Measurements from ENCODE around the gene OPN1LW.
"Not testable (repeated sequence)": the region's sequence is repeated elsewhere in the genome, so short reads cannot be mapped to it uniquely, and the experiment has no call there.

The OPN1LW gene

DNA sequence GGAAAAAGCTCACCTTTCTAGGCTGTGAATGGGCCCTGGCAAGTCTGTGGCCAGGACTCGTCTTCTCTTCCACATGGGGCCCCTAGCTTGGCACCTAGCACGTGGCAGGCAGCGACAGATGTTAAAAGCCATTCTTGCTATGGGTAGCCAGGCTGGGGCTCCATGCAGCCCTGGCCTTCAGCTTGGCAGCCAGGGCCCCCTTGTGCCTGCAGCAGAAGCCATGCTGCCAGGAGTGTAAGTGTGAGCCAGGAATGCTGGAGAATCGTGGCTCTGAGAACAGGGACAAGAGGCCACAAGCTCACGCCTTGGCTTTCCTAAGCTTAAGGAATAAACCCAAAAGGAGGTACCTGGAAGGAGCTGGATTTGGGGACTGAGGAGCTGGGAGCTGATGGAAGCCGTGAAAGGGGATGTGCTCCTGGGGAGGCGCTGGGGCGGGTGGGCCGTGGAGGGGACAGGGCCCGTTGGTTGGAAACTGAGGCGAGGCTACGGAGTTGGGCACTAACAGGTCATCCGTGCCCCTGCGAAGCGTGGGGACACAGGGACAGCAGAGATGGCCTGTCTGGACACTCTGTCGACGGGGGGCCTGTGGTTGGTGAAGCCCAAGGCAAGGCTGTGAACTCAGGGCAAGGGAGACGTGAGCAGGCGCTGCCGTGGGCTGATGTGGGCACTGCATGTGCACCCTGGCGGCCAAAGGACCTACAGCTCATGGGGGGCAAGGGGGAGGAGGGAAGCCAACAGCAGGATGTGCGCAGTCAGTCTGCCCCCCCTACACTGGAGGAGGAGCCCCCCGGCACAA, 895 bp upstream of the OPN1LW start:
- in situ Hi-C loops (cut with HindIII; ENCODE audit: low pct_ligation_motif_present, low sequenced_read_pairs), result no loop called here
- no peak overlapping the region for H3K4me3 ChIP-seq (ENCODE audit: low read depth, low read length)
- TF ChIP-seq, protein P1, sequence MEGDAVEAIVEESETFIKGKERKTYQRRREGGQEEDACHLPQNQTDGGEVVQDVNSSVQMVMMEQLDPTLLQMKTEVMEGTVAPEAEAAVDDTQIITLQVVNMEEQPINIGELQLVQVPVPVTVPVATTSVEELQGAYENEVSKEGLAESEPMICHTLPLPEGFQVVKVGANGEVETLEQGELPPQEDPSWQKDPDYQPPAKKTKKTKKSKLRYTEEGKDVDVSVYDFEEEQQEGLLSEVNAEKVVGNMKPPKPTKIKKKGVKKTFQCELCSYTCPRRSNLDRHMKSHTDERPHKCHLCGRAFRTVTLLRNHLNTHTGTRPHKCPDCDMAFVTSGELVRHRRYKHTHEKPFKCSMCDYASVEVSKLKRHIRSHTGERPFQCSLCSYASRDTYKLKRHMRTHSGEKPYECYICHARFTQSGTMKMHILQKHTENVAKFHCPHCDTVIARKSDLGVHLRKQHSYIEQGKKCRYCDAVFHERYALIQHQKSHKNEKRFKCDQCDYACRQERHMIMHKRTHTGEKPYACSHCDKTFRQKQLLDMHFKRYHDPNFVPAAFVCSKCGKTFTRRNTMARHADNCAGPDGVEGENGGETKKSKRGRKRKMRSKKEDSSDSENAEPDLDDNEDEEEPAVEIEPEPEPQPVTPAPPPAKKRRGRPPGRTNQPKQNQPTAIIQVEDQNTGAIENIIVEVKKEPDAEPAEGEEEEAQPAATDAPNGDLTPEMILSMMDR (IDR thresholded peaks at IDR 0.05; ENCODE audit: low read depth, low read length, missing control alignments), result no peak
- H3K27ac ChIP-seq, result no peak overlapping the region
- H3K36me3 ChIP-seq (replicated peaks), result no peaks in the 10 kb centered on the region
- H3K27me3 ChIP-seq (replicated peaks), result no peaks in the 10 kb centered on the region
- no peak for DNase-seq

DNA sequence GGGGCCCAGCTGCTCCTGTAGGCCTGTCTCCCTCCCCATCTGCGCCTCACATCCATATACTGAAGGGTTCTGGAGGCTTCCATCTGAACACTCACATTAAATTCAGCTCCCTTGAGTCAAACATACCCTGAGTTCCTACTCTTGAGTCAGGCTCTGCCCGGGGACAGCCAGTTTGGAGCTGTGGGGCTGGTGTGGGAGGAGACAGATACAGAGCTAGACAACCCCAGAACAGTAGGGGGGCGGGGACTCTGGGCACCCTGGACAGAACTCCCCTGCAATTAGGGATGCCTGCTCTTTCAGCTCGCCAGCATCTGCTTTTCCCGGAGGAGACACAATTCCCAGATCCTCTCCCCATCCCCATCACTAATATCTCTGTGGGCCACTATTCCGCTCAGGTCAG, 7.0 kb downstream of the OPN1LW start:
- H3K27ac ChIP-seq; H3K4me3 ChIP-seq (ENCODE audit: low read depth, low read length); H3K36me3 ChIP-seq (replicated peaks); H3K27me3 ChIP-seq (replicated peaks); DNase-seq; in situ Hi-C loops (cut with HindIII; ENCODE audit: low pct_ligation_motif_present, low sequenced_read_pairs): not testable (repeated sequence)

DNA sequence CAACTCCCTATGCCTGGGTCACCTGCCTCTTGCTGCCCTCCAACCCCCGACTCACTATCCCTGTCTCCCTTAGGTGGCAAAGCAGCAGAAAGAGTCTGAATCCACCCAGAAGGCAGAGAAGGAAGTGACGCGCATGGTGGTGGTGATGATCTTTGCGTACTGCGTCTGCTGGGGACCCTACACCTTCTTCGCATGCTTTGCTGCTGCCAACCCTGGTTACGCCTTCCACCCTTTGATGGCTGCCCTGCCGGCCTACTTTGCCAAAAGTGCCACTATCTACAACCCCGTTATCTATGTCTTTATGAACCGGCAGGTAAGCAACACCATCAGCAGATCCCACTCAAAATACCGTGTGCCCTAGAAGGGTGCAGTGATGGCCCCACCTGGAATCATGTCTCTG, 12.2 kb downstream of the OPN1LW start:
- in situ Hi-C loops (cut with HindIII; ENCODE audit: low pct_ligation_motif_present, low sequenced_read_pairs); H3K36me3 ChIP-seq (replicated peaks); H3K27me3 ChIP-seq (replicated peaks); DNase-seq; H3K27ac ChIP-seq; H3K4me3 ChIP-seq (ENCODE audit: low read depth, low read length): not testable (repeated sequence)

DNA sequence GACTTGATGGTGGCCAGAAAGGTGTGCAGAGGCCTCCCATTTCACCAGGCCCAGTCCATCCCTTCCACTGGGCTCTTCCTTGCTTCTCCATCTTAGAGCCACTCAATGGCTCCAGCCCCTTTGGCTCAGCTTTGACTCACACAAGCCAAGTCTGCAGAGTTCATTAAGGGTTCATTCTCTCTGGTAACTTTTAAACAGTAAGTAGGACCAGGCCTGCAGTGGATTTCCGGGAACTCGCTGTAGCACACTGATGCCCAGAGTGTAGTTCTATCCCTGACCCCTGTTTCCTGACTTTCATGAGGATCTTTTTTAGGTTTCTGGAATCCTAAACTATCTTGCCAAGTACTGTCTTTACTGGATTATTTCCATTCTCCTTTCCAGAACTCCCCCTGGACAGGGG, 13.2 kb downstream of the OPN1LW start:
- DNase-seq; H3K36me3 ChIP-seq (replicated peaks); in situ Hi-C loops (cut with HindIII; ENCODE audit: low pct_ligation_motif_present, low sequenced_read_pairs); H3K4me3 ChIP-seq (ENCODE audit: low read depth, low read length); H3K27me3 ChIP-seq (replicated peaks); H3K27ac ChIP-seq: not testable (repeated sequence)

DNA sequence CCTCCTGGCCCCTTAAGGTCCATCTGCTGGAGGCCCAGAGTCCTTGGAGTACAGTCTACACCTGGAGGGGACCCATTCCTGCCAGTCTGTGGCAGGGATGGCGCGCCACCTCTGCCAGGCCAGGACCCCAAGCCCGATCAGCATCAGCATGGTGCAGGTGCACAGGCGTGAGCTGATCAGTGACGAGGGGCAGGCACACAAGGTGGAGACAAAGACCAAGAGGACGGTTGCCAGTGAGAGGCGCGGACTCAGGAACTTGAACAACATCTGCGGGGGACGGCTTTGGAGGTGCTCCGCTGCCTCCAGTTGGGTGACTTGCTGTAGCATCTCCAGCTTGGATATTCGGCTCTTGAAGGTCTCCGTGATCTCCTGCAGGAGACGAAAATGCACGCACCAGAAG, 15.3 kb downstream of the OPN1LW start:
- H3K4me3 ChIP-seq (ENCODE audit: low read depth, low read length); H3K27ac ChIP-seq; H3K36me3 ChIP-seq (replicated peaks); in situ Hi-C loops (cut with HindIII; ENCODE audit: low pct_ligation_motif_present, low sequenced_read_pairs); H3K27me3 ChIP-seq (replicated peaks); DNase-seq: not testable (repeated sequence)

DNA sequence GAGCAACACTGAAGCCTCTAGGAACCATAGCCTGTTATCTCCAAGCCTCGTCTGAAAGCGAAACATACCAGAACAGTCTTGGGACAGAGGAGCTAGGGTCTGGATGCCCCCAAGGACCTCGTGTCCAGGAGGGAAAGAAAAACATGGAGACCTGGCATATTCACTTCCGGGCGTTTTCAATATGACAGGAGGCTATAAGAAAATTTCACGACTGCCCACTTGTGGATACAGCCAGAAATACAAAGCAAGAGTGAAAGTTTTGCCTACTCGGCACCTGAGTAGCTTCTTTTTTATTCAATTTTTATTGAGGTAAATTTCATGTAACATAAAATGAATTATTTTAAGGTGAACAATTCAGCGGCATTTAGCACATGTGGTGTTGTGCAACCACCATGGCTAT, 20.9 kb downstream of the OPN1LW start:
- H3K27me3 ChIP-seq (replicated peaks); H3K36me3 ChIP-seq (replicated peaks); in situ Hi-C loops (cut with HindIII; ENCODE audit: low pct_ligation_motif_present, low sequenced_read_pairs); H3K4me3 ChIP-seq (ENCODE audit: low read depth, low read length); H3K27ac ChIP-seq; DNase-seq: not testable (repeated sequence)

DNA sequence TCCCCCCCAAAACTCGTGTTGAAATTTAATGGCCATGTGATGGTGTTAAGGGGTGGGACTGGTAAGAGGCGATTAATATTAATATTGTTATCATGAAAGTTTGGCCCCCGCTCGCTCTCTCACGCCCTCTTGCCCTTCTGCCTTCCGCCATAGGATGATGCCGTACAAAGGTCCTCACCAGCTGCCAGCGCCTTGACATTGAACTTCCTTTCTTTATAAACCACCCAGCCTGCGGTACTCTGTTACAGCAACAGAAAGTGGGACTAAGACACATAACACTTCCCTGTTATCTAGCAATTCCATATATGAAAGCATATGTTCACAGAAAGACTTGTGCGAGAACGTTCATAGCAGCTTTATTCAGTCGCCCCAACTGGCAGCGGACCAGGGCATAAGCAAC, 24.3 kb downstream of the OPN1LW start:
- in situ Hi-C loops (cut with HindIII; ENCODE audit: low pct_ligation_motif_present, low sequenced_read_pairs); H3K27me3 ChIP-seq (replicated peaks); H3K27ac ChIP-seq; DNase-seq; H3K36me3 ChIP-seq (replicated peaks); H3K4me3 ChIP-seq (ENCODE audit: low read depth, low read length): not testable (repeated sequence)

DNA sequence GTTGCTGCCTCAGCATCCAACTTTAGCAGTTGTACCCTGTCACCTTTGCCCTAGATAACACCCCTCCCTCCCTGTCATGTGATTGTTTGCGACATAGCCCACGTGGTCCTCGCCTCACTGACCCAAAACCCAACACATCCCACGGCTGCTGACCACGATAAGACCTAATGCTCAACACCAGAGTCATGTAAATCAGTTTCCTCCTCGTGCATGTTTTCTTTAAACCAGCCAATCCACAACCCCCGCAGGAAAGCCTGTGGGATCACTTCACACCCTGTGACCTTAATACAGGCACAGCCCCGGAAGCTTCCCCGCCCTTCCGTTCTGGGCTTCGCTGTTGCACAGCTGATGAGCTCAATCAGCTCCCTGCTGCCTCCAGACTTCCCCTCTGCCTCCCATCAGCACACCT, 28.5 kb downstream of the OPN1LW start:
- H3K4me3 ChIP-seq (ENCODE audit: low read depth, low read length); H3K36me3 ChIP-seq (replicated peaks); in situ Hi-C loops (cut with HindIII; ENCODE audit: low pct_ligation_motif_present, low sequenced_read_pairs); DNase-seq; H3K27me3 ChIP-seq (replicated peaks); H3K27ac ChIP-seq: not testable (repeated sequence)

DNA sequence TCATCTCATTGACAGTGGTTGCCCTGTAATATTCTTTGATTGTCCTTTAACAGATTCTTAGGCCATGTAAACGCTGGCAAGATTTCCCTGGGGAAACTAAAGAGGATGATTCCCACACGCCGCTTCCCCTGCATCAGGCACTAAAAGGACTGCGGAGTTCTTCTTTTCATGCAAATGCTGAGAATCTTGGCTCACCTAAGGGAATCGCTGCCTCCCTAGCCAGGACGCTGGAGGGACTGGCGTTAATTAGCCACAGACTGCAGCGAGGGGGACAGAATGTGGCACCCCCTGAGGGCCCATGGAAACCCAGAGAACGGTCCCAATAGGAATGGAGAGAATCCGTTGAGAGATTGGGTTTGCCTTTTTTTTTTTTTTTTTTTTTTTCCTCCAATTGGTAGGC, 30.3 kb downstream of the OPN1LW start:
- H3K36me3 ChIP-seq (replicated peaks); H3K4me3 ChIP-seq (ENCODE audit: low read depth, low read length); in situ Hi-C loops (cut with HindIII; ENCODE audit: low pct_ligation_motif_present, low sequenced_read_pairs); DNase-seq; H3K27ac ChIP-seq; H3K27me3 ChIP-seq (replicated peaks): not testable (repeated sequence)

DNA sequence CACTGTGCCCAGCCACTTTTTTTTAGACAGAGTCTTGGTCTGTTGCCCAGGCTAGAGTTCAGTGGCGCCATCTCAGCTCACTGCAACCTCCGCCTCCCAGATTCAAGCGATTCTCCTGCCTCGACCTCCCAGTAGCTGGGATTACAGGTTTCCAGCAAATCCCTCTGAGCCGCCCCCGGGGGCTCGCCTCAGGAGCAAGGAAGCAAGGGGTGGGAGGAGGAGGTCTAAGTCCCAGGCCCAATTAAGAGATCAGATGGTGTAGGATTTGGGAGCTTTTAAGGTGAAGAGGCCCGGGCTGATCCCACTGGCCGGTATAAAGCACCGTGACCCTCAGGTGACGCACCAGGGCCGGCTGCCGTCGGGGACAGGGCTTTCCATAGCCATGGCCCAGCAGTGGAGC, 38.3 kb downstream of the OPN1LW start, which contains the start of gene OPN1MW:
Gene OPN1MW, plus strand, starts transcription at position 301 of the 400 bp plus-strand sequence. Its CDS starts 82 bp downstream, at position 383.
- H3K36me3 ChIP-seq (replicated peaks); in situ Hi-C loops (cut with HindIII; ENCODE audit: low pct_ligation_motif_present, low sequenced_read_pairs); H3K27ac ChIP-seq; H3K4me3 ChIP-seq (ENCODE audit: low read depth, low read length); H3K27me3 ChIP-seq (replicated peaks); DNase-seq: not testable (repeated sequence)

DNA sequence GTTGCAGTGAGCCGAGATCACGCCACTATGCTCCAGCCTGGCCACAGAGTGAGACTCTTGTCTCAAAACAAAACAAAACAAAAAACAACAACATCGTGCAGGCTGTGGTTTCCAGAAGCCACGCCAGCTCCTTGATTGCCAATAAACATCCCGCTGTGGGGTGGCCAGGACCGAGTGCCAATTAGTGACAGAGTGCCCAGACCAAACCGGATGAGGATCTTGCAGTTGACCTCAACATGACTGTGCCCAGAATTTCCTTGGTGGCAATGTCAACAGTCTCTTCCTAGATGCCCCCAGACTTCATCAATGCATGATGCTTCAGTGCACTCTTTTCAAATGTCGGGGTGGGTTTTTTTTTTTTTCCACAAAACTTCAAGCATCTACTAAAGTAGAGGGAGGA, 39.8 kb downstream of the OPN1LW start:
- H3K27me3 ChIP-seq (replicated peaks); H3K27ac ChIP-seq; H3K36me3 ChIP-seq (replicated peaks); H3K4me3 ChIP-seq (ENCODE audit: low read depth, low read length); DNase-seq; in situ Hi-C loops (cut with HindIII; ENCODE audit: low pct_ligation_motif_present, low sequenced_read_pairs): not testable (repeated sequence)

DNA sequence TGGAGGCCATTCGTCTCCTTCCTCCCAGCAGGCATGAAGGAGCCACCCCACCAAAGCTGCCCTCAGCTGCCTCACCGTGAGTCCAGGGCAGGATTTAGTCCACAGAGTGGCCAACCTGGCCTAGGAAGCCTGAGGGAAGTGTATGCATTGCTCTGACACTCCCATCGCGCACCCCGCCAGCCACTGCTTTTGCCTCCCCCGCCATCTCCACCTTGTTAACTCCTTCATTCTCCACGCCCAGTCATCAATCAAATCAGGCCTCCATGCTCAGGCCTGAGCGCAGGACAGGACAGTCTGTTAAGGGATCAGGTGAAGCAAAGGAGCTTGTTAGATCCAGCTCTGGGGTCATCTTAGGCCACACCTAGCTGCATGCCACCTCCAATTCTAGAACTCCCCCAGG, 48.8 kb downstream of the OPN1LW start:
- H3K4me3 ChIP-seq (ENCODE audit: low read depth, low read length); DNase-seq; H3K27me3 ChIP-seq (replicated peaks); H3K27ac ChIP-seq; H3K36me3 ChIP-seq (replicated peaks); in situ Hi-C loops (cut with HindIII; ENCODE audit: low pct_ligation_motif_present, low sequenced_read_pairs): not testable (repeated sequence)

DNA sequence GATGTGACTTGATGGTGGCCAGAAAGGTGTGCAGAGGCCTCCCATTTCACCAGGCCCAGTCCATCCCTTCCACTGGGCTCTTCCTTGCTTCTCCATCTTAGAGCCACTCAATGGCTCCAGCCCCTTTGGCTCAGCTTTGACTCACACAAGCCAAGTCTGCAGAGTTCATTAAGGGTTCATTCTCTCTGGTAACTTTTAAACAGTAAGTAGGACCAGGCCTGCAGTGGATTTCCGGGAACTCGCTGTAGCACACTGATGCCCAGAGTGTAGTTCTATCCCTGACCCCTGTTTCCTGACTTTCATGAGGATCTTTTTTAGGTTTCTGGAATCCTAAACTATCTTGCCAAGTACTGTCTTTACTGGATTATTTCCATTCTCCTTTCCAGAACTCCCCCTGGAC, 50.3 kb downstream of the OPN1LW start:
- H3K36me3 ChIP-seq (replicated peaks); H3K4me3 ChIP-seq (ENCODE audit: low read depth, low read length); in situ Hi-C loops (cut with HindIII; ENCODE audit: low pct_ligation_motif_present, low sequenced_read_pairs); H3K27ac ChIP-seq; H3K27me3 ChIP-seq (replicated peaks); DNase-seq: not testable (repeated sequence)

DNA sequence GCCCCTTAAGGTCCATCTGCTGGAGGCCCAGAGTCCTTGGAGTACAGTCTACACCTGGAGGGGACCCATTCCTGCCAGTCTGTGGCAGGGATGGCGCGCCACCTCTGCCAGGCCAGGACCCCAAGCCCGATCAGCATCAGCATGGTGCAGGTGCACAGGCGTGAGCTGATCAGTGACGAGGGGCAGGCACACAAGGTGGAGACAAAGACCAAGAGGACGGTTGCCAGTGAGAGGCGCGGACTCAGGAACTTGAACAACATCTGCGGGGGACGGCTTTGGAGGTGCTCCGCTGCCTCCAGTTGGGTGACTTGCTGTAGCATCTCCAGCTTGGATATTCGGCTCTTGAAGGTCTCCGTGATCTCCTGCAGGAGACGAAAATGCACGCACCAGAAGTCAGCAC, 52.4 kb downstream of the OPN1LW start:
- H3K27ac ChIP-seq; in situ Hi-C loops (cut with HindIII; ENCODE audit: low pct_ligation_motif_present, low sequenced_read_pairs); H3K36me3 ChIP-seq (replicated peaks); DNase-seq; H3K27me3 ChIP-seq (replicated peaks); H3K4me3 ChIP-seq (ENCODE audit: low read depth, low read length): not testable (repeated sequence)

Data from brain microvascular endothelial cell (primary cell).